Mucosa of descending colon (tissue), 3 donors: ENCODE results near the gene MMGT1. TPM values are rescaled to one million over a fixed set of nuclear protein-coding genes. Genes with fewer than 3 reads are reported as not detected.

ENCODE experiments used
- ATAC-seq: fragments of 200-7000 bp; cut with Tn5 transposase; one replicate; pipeline ENCODE4 v1.9.1; 2020; ENCODE audit warnings: mild to moderate bottlenecking, moderate library complexity
- DNase-seq, 3 donors: peaks; one replicate each; pipeline ENCODE4 v3.0.0-alpha.2; 2020
- H3K36me3 ChIP-seq: fragments of 200-600 bp; one replicate; pipeline ENCODE4 v1.8.0; 2021; ENCODE audit warnings: low read depth, mild to moderate bottlenecking
- H3K4me1 ChIP-seq: fragments of 200-600 bp; one replicate; pipeline ENCODE4 v1.8.0; 2021; ENCODE audit warnings: low read depth, mild to moderate bottlenecking
- H3K4me3 ChIP-seq: fragments of 200-600 bp; one replicate; pipeline ENCODE4 v1.8.0; 2021; ENCODE audit warnings: mild to moderate bottlenecking
- H3K9me3 ChIP-seq: fragments of 200-600 bp; one replicate; pipeline ENCODE4 v1.8.0; 2021; ENCODE audit warnings: mild to moderate bottlenecking
- intact Hi-C, 2 donors: fragments of 100-400 bp; cut with DNase I in 1 of 2; cut with micrococcal nuclease in 1 of 2; formaldehyde crosslinking; loops; one replicate each; pipeline versions ENCODE4 v1.11.0 to v1.11.1; 2022; cut with DNase I, micrococcal nuclease
- total RNA-seq, 3 donors: library from RNA; stranded (reverse); fragmentation: NEBNext Ultra II Directional in 2 of 3; extraction: Animal tissue kit (Norgen Biotek cat#: 25700) in 2 of 3; gene quantifications; one replicate each; pipeline versions ENCODE4 v1.2.1 to v1.2.4, GENCODE V29; 2021 to 2023
- TF ChIP-seq, protein P1 (sequence below): fragments of 200-600 bp; IDR thresholded peaks from one replicate; pipeline ENCODE4 v1.8.0; 2022; ENCODE audit warnings: antibody characterized with exemption, mild to moderate bottlenecking
- donor health status: DM: no; HTN: no; CAD: no; lungs with moderate emphysema.
- donor health status: DM: no; HTN: no; CAD: no.
- donor health status: DM: no; HTN: yes; CAD: no.

Gene MMGT1
- total RNA-seq, 3 donors from 2014 or later, result 23.3 to 33.2 (median 25.0) TPM

GRCh38 chrX:135984256-135984655 is 10.5 kb upstream of the MMGT1 start:
- Histone ChIP-seq H3K4me3 (no peak overlapping the region), H3K9me3 (no peaks in the 10 kb centered on the region), H3K4me1 (no peaks in the 10 kb centered on the region), H3K36me3 (no peaks in the 10 kb centered on the region)
- intact Hi-C loops, result no loop called here
- TF ChIP-seq, protein P1, sequence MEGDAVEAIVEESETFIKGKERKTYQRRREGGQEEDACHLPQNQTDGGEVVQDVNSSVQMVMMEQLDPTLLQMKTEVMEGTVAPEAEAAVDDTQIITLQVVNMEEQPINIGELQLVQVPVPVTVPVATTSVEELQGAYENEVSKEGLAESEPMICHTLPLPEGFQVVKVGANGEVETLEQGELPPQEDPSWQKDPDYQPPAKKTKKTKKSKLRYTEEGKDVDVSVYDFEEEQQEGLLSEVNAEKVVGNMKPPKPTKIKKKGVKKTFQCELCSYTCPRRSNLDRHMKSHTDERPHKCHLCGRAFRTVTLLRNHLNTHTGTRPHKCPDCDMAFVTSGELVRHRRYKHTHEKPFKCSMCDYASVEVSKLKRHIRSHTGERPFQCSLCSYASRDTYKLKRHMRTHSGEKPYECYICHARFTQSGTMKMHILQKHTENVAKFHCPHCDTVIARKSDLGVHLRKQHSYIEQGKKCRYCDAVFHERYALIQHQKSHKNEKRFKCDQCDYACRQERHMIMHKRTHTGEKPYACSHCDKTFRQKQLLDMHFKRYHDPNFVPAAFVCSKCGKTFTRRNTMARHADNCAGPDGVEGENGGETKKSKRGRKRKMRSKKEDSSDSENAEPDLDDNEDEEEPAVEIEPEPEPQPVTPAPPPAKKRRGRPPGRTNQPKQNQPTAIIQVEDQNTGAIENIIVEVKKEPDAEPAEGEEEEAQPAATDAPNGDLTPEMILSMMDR, result no peak
- ATAC-seq (no peak), DNase-seq (no peak)

- no peak for DNase-seq
- no peaks in the 10 kb centered on the region for H3K4me1 ChIP-seq
- intact Hi-C loops, result no loop called here
- H3K36me3 ChIP-seq, result no peaks in the 10 kb centered on the region
- TF ChIP-seq, protein P1, result no peak
- no peak for ATAC-seq
- no peak overlapping the region for H3K4me3 ChIP-seq
- H3K9me3 ChIP-seq, result no peaks in the 10 kb centered on the region
These were observed 9.1 kb upstream of the MMGT1 start for GRCh38 chrX:135982860-135983259.

DNA sequence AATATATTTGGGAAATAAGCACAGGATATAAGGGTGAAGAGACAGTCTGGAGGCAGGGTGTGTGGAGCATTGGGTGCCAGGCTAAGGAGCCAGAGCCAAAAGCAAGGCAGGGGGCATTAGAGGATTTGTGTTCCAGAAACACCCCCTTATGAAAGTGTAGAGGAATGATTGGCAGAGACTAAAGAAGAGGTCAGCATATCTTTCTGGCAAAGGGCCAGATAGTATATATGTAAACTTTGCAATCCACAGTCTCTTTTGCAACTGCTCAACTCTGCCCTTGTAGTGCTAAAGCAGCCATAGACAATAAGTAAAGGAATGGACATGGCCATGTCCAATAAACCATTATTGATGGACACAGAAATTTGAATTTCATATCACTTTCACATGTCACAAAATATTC is 7.9 kb upstream of the MMGT1 start:
- intact Hi-C loops, result no loop called here
- H3K4me3 ChIP-seq, result no peak overlapping the region
- TF ChIP-seq, protein P1, result no peak
- no peaks in the 10 kb centered on the region for H3K4me1 ChIP-seq
- no peak for ATAC-seq
- H3K9me3 ChIP-seq, result no peaks in the 10 kb centered on the region
- DNase-seq, result no peak
- H3K36me3 ChIP-seq, result no peaks in the 10 kb centered on the region

- Histone ChIP-seq H3K36me3 (no peaks in the 10 kb centered on the region), H3K9me3 (no peaks in the 10 kb centered on the region), H3K4me3 (no peak overlapping the region), H3K4me1 (no peaks in the 10 kb centered on the region)
- ATAC-seq (no peak), DNase-seq (no peak)
- intact Hi-C loops, result no loop called here
- TF ChIP-seq, protein P1, result no peak
These were observed 7.2 kb upstream of the MMGT1 start for GRCh38 chrX:135981010-135981409.

- DNase-seq (no peak), ATAC-seq (no peak)
- peaks cover 1% of the 10 kb centered on the region for H3K4me1 ChIP-seq
- H3K4me3 ChIP-seq, result no peak overlapping the region
- intact Hi-C loops, result no loop called here
- no peaks in the 10 kb centered on the region for H3K9me3 ChIP-seq
- H3K36me3 ChIP-seq, result no peaks in the 10 kb centered on the region
- TF ChIP-seq, protein P1, result no peak
These were observed 3.8 kb upstream of the MMGT1 start for GRCh38 chrX:135977611-135978010.

DNA sequence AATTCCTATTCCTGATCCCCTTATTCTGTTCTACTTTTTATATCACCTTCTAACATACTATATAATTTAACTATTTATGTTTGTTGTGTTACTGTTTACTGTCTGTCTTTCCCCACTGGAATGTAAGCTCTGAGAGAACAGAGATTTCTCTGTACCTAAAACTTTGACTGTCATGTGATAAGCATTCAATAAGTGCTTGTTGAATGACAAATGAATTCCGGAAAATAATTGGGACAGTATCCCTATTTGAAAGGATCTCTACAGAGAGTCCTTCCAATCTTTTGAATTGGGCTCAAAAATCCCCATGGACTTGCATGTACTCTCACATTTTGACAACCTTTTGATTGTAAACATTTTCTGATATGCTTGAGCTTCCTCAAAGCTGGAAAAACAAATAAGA is 1.6 kb upstream of the MMGT1 start:
- intact Hi-C loops, result no loop called here
- H3K4me3 ChIP-seq, result no peak overlapping the region
- TF ChIP-seq, protein P1, result no peak
- ATAC-seq (no peak), DNase-seq (no peak)
- H3K9me3 ChIP-seq, result no peaks in the 10 kb centered on the region
- peaks cover 4% of the 10 kb centered on the region for H3K4me1 ChIP-seq
- H3K36me3 ChIP-seq, result no peaks in the 10 kb centered on the region
